Inferior parietal cortex (tissue), 1 donor: Measurements from ENCODE around the gene CYTH1.

ENCODE experiments used
- DNase-seq: peaks from one replicate; pipeline ENCODE4 v3.0.0-alpha.2; 2016; ENCODE audit errors: extremely low spot score

CYTH1 gene

GRCh38 chr17:78715876-78716275, 66.2 kb downstream of the CYTH1 start:
- no peak for DNase-seq

DNA sequence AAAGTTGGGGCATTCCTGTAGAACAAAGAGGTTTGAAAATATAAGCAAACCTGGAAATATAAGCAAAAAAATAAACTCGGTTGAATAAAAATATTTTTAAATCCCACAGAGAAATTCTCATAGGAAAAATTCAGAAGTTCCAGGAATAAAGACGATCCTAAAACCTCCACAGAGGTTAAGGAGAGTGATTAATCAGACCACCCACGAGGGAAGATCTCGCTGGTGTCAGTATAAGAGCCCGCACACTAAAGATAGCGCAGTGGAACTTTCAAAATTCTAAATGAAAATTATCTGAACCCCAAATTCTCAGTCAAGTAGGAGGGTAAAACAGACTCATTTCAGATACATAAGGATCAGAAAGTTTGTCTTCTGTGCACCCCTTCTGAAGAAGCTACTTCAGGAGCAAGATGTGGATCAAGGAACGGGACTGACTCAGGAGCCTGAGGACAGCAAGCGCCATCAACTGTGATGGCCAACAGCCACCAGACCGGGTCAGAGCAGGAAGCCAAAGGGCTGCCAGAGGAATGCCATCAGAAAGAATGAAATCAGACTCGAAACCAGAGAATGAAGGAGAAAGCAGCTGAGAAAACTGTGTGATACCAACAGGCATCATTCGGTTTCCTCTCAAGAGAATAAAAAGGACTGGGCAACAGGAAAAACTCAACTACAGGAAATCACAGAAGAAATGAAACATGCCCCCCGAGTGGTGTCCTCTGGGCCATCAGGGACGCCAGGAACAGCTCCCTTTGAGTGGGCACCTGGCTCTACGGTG, 66.9 kb downstream of the CYTH1 start:
- no peak for DNase-seq

- no peak for DNase-seq
Measured at GRCh38 chr17:78714534-78714933, 67.5 kb downstream of the CYTH1 start.

GRCh38 chr17:78712043-78712442, 70.0 kb downstream of the CYTH1 start:
- no peak for DNase-seq

GRCh38 chr17:78710607-78711006, 71.5 kb downstream of the CYTH1 start:
- DNase-seq: no peak

DNA sequence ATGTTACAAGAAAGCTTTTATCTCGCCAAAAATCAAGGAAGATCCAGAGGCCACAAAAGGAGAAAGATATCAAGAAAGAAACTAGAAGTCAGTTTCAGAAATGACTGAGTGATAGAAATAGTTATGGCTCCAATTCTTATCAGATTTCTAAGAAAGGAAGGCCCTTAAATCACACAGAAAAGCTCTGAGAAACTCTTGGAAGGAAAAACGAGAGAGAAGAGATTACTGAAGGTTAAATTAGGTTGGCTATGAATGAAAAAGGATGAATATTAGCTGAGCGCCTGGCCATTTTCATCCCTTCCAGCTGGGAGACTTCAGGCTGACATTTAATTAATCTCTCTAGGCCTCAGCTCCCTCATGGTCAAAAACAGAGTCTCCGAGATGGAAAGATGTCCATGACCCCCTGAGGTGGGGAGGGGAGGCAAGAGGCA, 72.3 kb downstream of the CYTH1 start:
- DNase-seq: no peak

DNA sequence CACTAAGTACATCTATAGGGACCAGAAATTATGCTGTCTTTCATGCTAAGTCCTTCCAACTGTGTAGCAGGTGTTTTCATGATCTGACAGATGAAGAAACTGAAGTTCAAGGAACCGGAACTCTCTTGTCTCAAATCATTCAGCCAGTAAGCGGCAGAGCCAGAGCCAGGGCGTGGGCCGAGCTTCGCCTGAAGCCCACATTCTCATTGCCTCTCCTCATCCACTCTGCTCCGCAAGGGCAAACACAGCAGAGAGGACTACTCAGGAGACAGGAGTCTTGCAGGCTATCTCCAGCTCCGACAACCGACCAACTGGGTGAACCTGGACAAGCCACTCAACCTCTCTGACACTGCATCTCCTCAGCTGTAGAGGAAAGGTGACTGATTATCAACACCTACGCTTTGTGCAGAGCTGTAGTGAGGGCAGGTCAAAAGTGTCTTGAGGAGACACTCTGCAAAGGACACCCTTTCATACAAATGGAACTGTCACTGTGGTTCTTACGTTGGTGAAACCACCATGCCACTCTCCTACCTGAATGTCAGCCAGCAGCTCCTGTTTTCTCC, 72.9 kb downstream of the CYTH1 start:
- no peak for DNase-seq

DNA sequence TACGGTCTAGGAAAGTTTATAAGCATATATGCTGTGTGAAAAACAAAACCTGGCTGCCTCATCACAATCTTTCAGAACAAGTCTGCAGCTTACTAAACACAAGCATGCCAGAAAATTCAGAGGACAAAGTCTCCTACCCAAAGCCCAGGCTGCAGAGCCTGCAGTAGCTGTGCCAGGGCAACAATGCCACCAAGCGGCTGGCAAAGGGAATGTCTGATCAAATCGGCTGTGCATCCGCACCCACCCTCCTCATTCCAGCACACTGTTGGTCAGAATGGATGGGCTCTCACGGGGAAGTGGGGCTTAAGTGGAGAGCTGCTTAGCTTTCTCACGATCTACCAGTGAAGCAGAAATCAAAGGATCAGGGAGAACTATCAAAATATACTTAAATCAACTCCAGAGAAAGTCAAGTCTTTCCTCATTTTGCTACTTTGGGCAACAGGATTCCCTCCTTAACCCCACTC, 73.5 kb downstream of the CYTH1 start:
- DNase-seq: peak; percentile 78

GRCh38 chr17:78707923-78708322, 74.2 kb downstream of the CYTH1 start:
- DNase-seq: no peak

DNA sequence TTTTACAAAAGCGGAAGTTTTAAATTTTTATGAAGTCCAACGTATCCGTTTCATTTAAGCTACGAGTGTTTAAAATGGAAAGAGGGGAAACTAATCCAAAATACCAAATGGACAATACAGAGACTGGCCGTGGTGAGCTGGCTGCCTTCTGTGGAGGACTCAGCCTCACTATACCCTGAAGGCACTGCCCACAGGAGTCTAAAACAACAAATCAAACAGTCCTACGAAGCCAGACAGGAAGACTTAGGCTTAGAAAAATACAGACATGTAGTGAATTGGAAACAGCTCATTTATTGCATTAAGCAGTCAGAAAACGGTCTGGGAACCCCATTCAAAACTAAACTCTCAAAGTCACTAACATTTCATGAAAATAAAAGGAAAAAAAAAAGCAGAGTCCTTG, 75.1 kb downstream of the CYTH1 start:
- DNase-seq: no peak

- DNase-seq: no peak
Measured at GRCh38 chr17:78706271-78706915, 75.7 kb downstream of the CYTH1 start.

GRCh38 chr17:78705071-78705470, 77.0 kb downstream of the CYTH1 start:
- DNase-seq: no peak

- DNase-seq: no peak
Measured at GRCh38 chr17:78704594-78704993, 77.5 kb downstream of the CYTH1 start.

DNA sequence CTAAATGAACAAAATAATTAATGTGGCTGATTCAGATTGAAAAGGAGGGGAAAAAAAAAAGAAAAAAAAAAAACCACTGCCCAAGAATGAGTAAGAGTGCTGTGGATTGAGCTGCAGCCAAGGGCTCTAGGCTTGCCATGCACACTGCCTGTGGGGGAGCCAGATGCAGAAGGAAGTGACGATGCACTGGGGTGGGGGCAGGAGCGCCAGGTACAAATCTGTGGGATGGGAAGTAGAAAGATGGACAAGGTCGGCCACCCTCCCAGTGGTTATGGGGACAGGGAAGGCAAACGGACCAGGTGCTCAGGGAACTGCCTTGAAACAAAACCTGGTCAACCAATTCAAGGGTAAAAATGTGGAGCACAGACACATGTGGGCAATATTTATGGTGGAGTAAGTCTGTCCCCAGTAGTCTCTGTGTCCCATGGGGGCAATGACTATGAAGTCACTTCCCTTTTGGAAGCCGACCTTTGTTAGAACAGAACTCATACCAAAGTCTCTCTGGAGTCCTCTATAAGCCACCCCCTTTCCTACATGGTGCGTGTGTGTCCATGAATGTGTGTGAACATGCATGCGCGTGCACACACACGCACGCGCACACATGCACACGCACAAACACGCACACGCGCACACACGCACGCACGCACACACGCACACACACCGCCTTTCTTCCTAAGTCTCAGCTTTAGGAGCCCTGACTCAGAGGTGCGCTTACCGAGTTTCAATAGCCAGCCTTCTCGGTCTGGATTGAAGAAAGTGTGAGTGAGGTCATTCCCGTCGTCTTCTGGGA, 84.3 kb downstream of the CYTH1 start:
- no peak for DNase-seq

- no peak for DNase-seq
Measured at GRCh38 chr17:78697122-78697521, 85.0 kb downstream of the CYTH1 start.

DNA sequence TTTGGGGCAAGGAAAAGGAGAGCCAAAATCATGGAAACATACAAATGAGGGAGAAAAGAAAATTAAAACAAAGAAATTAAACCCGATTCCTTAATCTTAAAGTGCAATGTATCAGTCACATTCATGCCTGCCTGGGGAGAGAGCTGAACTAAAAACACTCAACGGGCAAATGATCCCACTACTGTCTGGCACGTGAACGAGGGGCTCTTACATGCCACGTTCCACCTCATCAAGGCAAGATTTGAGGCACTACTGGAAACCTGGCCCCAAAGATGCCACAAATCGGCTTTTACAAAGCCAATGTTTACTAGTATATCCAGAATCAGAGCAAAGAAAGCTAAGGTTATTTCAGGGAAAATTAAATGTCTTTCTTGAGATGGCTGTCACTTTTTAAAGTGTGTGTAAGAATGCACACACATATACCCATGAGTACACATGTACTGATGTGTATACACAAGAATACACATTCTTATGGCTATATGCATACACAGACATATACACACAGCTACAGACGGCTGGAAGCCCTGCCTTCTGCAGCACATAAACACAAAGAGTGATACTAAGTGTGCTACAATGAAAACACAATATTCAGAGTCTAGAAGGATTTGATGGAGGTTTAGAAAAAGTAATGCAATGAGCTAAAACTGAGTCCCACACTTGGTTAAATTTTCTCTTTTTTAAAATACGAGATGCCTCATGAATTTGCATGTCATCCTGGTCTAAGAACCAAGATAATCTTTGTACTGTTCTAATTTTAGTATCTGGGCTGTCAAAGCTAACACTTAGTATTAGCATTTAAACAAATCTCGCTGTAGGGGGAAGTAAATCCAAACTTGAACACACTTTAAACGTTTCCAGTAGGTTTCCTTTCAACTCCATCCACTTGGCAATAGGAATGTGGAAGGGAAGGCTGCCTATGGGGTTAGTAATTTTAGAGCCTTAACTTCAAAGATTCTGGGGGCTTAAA, 85.8 kb downstream of the CYTH1 start:
- DNase-seq: no peak

DNA sequence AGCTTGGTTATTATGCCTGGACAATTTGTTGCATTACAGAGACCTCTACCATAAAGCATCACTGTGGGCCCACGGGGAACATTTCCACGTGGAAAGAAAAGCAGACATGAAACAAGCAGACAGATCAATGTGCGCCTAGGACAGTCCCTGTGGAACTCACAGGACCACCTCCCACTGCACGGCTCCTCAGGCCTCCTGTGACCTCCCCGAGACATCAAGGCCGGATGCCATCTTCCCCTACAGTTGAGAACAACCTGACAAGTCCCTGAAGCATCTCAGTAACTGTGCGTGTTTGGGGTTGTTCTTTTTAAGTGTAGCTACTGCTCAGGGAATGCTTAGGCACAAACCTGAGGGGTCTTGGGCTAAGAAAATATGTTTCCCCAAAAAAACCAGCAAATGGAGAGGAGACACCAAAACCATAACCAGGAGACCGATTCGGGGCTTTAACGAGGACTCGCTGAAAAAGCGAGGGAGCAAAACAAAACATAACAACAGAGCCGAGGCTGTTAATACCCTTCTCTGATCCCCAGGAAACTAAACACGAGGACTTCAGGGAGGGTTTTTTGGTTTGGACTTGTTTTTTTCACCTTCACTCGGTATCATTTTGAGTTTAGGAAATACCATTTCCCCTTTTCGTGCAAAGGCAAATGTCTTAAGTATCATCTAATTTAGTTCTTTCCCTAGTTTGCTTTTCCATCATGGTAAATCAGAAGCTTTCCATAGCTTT, 87.1 kb downstream of the CYTH1 start:
- DNase-seq: no peak

GRCh38 chr17:78693346-78694083, 88.6 kb downstream of the CYTH1 start:
- DNase-seq: no peak

DNA sequence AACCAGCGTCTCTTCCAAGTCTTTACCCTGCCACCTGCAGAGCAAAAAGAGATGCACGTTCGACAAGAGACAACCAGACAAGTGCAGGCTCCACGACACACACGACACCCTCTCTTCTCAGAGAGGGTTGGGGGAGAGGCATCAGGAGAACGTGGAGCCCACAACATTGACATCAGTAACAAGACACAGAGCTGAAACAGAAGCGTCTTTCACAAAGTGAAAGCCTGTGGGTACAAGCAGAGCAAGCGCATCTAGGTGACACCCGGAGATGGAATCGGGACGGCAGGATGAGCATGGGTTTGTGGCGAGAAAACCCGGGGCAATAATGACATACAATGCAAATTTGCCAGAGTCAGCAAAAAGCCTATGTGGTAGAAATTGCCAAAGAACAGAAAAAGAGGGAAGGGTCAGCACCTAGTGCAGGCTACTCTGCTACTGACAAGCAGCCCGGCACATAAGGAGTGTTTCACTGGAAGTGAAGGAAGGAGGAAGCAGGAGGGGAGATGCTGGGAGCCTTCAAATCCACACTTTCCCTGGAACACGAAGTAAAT, 89.5 kb downstream of the CYTH1 start:
- DNase-seq: no peak
